ENCODE measurements around the gene PNCK. TPM values are rescaled to one million over a fixed set of nuclear protein-coding genes. Genes with fewer than 3 reads are reported as not detected.

The PNCK gene
- total RNA-seq, 1 experiment from 2014 or later: not detected

GRCh38 chrX:153662266-153662665 is 11.3 kb downstream of the PNCK start:
- DNase-seq (ENCODE audit: low read depth): no peak

- DNase-seq (ENCODE audit: low read depth): no peak
Measured at GRCh38 chrX:153659268-153659667, 14.3 kb downstream of the PNCK start.

- peak; percentile 12 for DNase-seq (ENCODE audit: low read depth)
Measured at GRCh38 chrX:153657161-153657560, 16.5 kb downstream of the PNCK start.

- no peak for DNase-seq (ENCODE audit: low read depth)
Measured at GRCh38 chrX:153653556-153653955, 20.1 kb downstream of the PNCK start.

- no peak for DNase-seq (ENCODE audit: low read depth)
Measured at GRCh38 chrX:153651540-153652079, 22.0 kb downstream of the PNCK start.

- DNase-seq (ENCODE audit: low read depth): no peak
Measured at GRCh38 chrX:153650959-153651358, 22.7 kb downstream of the PNCK start.

GRCh38 chrX:153649915-153650782 is 23.5 kb downstream of the PNCK start:
- no peak for DNase-seq (ENCODE audit: low read depth)

- no peak for DNase-seq (ENCODE audit: low read depth)
Measured at GRCh38 chrX:153649178-153649914, 24.3 kb downstream of the PNCK start.

GRCh38 chrX:153648358-153649177 is 25.0 kb downstream of the PNCK start:
- DNase-seq (ENCODE audit: low read depth): no peak

- no peak for DNase-seq (ENCODE audit: low read depth)
Measured at GRCh38 chrX:153647461-153648357, 25.9 kb downstream of the PNCK start.

GRCh38 chrX:153646620-153647373 is 26.8 kb downstream of the PNCK start, which contains the start of gene DUSP9:
DUSP9 (plus strand) TSS chrX:153647203; CDS start chrX:153647954, 751 bp downstream.
- DNase-seq (ENCODE audit: low read depth): peak; percentile 15

- no peak for DNase-seq (ENCODE audit: low read depth)
Measured at GRCh38 chrX:153645921-153646488, 27.6 kb downstream of the PNCK start.

- DNase-seq (ENCODE audit: low read depth): no peak
Measured at GRCh38 chrX:153645151-153645550, 28.5 kb downstream of the PNCK start.

- DNase-seq (ENCODE audit: low read depth): no peak
Measured at GRCh38 chrX:153644356-153645125, 29.1 kb downstream of the PNCK start.

- no peak for DNase-seq (ENCODE audit: low read depth)
Measured at GRCh38 chrX:153643431-153644351, 29.9 kb downstream of the PNCK start.

- no peak for DNase-seq (ENCODE audit: low read depth)
Measured at GRCh38 chrX:153642655-153643430, 30.8 kb downstream of the PNCK start.
